Stimulated activated CD4-positive, alpha-beta T cell treated with anti-CD3 and anti-CD28 coated beads, Interleukin-1b, Interleukin-23, amount 100 ng/mL, for 24 hours (primary cell): ENCODE results near the gene TMEM214.

ENCODE experiments used
- DNase-seq, 4 experiments: peaks; one replicate each; pipeline ENCODE4 v3.0.0-alpha.2; 2020; ENCODE audit warnings: low read depth in 4 of 4, low spot score in 1 of 4

TMEM214 gene

GRCh38 chr2:27038631-27039339 is 6.0 kb downstream of the TMEM214 start:
- no peak for DNase-seq

DNA sequence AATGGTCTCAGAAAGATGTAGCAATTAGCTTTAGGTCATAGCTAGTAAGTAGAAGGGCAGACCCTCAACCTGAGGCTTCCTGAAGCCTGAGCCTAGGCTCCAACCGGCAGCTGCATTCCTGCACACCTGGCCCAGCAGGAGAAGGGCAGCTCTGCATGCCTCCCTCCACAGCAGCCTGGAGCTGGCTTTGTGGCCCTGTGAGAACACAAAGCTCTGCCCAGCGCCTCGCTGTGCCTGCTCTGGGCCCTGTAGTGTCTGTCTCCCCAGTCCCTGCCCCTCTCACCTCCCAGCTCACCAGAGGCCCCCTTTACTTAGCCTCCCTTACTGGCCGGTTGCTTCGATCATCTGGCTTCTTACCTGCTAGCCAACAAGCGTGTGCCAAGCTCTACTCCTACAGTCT is 6.7 kb downstream of the TMEM214 start:
- DNase-seq, result no peak

GRCh38 chr2:27039871-27040270 is 7.1 kb downstream of the TMEM214 start:
- no peak for DNase-seq

DNA sequence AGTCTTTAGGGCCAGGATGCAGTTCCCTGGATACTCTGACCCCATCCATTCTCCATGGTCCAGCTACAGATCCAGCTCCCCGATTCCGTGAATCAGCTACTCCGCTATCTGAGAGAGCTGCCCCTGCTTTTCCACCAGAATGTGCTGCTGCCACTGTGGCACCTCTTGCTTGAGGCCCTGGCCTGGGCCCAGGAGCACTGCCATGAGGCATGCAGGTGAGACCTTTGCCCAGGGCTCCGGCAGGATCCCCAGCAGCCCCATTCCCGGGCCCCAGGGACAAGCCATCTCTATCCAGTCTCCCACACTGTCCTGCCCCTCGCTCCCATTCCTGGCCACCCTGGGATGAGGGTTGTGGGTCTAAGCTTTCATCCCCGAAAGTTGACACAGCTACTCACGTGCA is 7.5 kb downstream of the TMEM214 start:
- no peak for DNase-seq

GRCh38 chr2:27041752-27042151 is 9.0 kb downstream of the TMEM214 start:
- no peak for DNase-seq

GRCh38 chr2:27042159-27042661 is 9.4 kb downstream of the TMEM214 start:
- DNase-seq, result no peak

GRCh38 chr2:27042985-27043634 is 10.3 kb downstream of the TMEM214 start:
- DNase-seq, result no peak

DNA sequence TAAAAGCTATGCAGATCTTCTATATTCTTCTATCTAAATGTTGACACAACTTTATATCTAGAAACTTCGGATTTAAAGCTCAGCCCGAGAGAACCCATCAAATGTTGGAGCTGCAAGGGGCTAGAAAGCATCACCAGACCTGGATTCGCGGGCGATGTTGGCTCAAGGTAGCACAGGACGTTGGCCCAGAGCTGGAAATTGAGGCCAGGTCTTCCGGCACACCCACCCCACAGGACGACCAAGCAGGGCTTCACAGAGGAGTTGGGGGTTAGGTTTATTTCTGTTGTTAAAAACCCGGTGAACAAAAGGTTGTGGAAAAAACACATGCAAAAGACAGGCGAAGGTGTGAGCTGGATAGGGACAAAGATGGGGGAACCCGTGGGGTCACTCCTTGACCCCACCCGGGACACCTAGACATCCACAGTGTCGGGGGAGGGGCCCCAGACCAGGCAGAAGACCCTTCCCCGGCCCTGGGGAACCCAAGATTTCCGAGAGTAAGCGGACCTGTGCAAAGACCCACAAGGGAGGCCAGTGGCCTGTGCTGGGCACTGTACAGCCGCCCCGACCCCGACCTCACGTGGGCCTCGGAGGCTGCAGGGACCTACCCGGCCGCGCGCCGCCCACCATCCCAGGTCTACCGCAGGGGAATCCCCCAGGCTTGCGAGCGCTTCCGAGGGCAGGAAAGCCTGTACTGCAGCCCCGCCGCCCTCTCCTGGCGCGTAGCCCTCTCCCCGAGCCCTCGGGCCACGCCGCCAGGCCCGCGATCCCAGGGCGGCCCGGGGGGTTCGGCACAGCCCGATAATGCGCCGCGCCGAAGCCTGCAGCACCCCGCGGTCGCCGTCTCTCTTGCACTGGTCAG is 16.9 kb downstream of the TMEM214 start:
- DNase-seq, result peak in 3 of 4 experiments; percentile 34 to 67 (median 54)

DNA sequence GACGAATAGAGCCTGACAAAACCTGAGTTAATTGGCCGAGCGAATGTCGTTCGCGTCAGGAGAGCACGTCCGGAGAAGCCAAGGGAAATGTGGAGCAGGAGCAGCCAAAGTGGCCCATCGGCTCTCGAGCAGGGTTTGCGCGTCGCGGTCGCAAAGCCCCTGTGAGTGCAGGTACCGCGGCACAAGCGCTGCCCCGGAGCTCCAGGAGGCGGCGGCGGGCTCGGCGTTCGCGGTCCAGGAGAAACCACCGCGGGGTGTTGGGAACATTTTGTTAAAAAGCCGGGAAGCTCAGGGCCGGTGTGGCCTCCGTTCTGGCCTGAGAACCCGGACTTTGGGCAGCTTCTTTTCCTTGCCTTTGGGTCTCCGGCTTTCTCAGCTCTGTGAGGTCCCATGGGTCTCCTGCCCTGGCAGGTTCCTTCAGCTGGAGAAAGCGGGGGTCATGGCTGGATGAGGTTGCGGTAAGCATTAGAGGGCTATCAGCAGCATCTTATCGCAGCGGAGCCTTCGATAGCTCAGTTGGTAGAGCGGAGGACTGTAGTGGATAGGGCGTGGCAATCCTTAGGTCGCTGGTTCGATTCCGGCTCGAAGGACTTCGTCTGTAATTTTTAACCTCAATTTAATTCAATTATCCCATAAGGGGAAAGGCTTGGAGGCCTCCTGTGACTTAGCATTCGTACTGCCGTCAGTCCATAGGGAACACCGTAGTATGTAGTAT is 17.7 kb downstream of the TMEM214 start:
- peak; percentile 80 to 93 (median 84) for DNase-seq

GRCh38 chr2:27050996-27051901 is 18.5 kb downstream of the TMEM214 start, which contains the start of gene AGBL5:
Gene AGBL5 (plus strand): TSS chr2:27051668. CDS start chr2:27052959, 1,291 bp downstream.
- DNase-seq, result peak; percentile 86 to 93 (median 90)

- peak in 1 of 4 experiments; percentile 21 for DNase-seq
Observed at GRCh38 chr2:27051902-27052645, 19.3 kb downstream of the TMEM214 start.

- no peak for DNase-seq
Observed at GRCh38 chr2:27053321-27053720, 20.6 kb downstream of the TMEM214 start.

GRCh38 chr2:27053776-27054175 is 21.0 kb downstream of the TMEM214 start:
- DNase-seq, result no peak

- DNase-seq, result no peak
Observed at GRCh38 chr2:27054721-27055120, 22.0 kb downstream of the TMEM214 start.

- no peak for DNase-seq
Observed at GRCh38 chr2:27057184-27057583, 24.4 kb downstream of the TMEM214 start.

DNA sequence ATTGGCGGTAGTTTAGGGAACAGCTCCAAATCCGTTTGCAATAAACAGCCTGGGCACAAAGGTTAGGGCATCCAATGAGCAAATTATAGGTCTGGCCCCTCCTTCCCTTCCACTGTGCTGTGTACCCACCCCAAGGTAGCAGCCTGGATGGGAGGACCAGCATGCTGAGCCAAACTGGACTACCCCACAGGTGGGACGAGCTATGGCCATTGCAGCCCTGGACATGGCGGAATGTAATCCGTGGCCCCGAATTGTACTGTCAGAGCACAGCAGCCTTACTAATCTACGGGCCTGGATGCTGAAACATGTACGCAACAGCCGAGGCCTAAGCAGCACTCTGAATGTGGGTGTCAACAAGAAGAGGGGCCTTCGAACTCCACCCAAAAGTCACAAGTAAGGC is 25.4 kb downstream of the TMEM214 start:
- no peak for DNase-seq

GRCh38 chr2:27059141-27059820 is 26.5 kb downstream of the TMEM214 start:
- DNase-seq, result no peak

DNA sequence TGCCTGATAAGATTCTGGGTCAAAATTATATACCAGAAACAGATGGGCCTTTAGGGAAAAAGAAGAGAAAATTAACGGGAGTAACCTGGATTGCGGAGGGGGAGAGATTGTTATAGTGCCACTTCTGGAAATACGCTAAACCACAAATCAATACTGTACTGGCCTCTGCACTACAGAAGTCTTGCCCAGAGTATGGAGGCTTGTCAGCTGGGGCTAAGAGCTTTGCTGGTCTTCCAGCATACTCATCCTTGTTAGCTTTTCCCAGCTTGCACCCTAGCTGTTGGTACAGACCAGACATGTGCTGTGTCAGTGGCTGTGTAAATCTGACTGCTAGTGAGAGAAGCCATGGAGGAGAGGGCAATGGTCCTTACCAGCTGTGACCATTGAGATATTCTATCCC is 27.6 kb downstream of the TMEM214 start:
- no peak for DNase-seq

DNA sequence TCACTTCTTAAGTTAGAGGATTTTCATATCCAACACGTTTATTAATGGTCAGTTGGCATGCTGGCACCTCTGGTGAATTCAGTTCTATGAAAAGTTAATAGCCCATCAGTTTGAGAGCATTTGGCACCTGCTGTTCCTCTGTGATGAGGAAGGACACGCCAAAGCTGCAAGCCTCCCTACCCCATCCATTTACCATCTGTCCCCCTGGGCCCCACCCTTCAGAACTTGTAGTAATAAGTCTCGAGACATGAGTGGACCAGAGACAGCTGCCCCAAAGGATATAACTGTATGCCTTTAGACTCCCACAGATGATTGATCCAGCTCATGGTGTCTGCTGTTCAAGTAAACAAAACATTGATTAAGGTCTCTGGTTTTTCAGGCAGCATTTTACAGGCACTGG is 32.4 kb downstream of the TMEM214 start:
- no peak for DNase-seq
